HG02678 (cell line): ENCODE measurements around the gene PI4KB.

Source experiments
- ATAC-seq: cut with Tn5 transposase; IDR thresholded peaks from one replicate; pipeline ENCODE4 v1.9.1; 2021; ENCODE audit warnings: mild to moderate bottlenecking, moderate library complexity; ENCODE audit not compliant: unreplicated experiment

Gene PI4KB

DNA sequence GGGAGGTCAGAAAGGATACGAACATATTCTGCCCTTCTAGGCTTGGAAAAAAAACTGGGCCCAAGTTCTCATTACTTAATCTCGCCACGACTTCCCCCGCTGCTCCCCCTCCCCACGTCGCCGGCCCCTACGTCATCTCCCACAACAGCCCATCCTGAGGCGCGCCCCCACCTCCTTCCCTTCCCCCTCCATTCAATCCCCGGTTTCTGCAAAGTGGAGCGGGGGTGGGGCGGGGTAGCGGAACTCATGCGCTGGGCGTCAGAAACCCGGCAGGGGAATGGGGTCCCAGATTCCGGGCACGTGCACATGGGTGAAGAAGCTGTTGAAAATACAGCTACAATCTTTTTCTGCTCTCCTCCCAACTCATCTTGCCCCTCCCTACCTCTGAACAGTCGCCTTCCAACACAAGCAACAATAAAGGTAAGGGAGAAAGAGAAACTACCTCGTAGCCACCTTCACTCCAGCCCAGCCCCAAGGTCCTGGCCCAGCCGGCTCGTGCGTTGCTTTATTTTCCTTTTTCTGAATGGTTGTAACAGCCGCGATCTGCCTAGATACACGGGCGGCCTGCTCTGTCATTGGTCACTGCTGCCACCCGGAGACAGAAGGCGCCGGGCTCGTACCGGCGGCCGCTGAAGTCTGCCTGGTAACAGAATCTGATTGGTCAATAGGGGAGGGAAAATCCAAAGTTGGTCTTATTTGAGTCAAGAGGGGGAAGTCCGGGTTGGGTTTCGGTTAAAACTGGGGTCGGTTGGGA, 19.7 kb upstream of the PI4KB start, which contains the start of gene RFX5:
TSS of gene RFX5 (minus strand) at position 484 of the 754 bp plus-strand sequence. CDS start 932 bp downstream, outside the sequence.
- peak; percentile 93 for ATAC-seq

DNA sequence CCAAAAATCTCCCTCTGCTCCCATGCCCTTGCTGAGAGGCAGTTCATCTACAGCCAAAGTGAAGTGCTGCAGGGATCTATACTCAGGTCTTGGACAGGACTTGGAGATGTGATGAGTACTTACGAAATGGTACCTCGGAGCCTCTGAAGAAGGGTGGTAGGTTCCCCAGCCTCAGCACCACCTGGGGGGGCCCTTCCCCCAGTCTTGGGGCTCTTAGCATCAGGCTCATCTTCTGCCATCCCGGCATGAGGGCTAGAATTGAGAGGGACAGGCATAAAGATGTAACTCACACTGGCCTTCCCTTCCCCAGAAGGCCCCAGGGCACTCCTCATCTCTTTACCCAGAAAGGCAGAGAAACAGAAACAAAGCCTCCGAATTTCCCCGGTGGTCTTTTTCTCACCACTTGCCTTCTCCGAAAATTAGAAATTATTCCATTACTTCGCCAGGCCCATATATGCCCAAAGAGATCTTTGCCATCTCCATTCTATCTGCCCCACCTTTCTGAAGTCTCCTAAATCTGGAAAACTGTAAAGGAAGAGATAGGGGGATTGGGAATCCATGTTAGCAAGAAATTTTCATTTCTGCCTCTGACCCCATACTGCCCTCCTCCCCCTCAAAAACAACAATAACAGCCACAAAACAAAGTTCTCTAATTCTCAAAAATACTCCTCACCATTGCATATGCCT, 19.0 kb upstream of the PI4KB start:
- ATAC-seq: no peak

DNA sequence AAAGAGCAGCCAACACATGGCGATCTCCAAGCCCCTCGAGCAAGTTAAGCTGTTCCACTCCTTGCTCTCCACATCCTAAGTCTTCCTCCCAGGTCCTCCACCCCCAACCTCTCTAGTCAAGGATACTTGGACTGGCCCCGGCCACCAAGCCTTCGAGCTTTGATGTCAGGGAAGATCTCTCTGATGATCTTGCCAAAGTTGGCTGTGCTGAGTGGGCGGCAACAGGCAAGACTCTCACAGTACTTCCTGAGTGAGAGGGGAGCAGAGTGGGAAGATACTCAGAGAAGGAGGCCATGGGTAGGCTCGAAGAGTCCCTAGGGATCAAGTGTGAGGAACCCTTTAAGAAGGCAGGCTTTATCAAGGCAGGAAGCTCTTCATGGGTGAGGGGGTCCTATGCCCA, 17.1 kb upstream of the PI4KB start:
- no peak for ATAC-seq

DNA sequence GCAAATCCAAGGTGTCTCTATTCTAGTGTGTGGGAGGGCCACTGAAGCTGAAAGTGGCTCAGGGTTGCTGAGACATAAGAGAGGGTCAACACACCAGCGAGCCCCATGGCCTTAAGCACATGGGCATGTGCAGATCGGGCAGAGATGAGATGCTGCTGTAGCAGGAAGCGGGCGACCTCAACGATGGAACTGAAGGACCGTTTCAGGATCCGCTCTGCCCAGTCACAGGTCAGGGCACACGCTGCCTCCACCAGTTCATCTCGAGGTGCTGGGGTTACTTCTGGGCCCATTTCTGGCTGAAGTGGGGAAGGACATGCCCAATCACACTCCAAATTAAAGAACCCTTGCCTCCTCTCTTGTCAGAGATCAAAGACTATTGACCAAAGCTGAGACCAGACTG, 16.4 kb upstream of the PI4KB start:
- no peak for ATAC-seq

GRCh38 chr1:151342569-151342968, 15.4 kb upstream of the PI4KB start:
- no peak for ATAC-seq

- ATAC-seq: no peak
Measured at GRCh38 chr1:151342021-151342420, 14.8 kb upstream of the PI4KB start.

DNA sequence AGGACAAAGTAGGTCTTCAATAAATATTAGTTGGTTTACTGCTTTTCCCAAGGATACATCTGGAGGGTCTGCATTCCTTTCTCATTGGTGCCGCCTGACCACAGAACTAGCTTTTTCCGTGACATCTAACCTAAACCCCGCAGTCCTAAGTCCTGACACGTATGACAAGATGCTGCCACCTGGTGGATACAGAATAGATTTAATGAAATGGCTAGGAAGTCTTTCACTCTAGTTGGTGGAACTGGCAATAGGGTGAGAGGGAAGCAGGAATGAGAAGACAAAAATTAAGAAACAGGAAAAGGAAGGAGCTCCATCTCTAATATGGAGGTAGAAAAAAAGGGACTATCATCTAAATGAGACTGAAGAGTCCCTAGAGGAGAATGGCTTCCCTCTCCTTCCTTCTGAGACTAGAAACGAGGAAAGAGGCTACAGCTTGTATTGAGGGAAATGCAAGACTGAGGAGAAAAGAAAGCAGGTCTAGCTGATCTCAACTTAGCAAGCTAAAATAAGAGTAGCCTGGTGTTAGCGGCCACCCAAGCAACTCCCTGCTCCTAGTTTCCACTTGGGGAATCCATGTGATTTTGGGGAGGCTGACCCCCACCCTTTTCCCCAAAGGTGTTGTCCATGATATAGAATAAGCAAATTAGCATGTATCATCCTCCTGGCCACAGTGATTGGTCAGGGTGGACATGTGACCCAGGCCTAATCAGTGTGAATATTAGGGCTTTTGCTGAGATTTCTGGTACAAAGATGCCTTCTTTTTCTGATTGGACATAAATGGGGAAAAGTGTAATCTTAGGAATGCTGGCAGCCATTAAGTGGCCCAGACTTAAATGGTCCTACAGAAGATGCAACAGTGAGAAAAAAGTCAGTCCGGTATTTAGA, 13.9 kb upstream of the PI4KB start:
- no peak for ATAC-seq

DNA sequence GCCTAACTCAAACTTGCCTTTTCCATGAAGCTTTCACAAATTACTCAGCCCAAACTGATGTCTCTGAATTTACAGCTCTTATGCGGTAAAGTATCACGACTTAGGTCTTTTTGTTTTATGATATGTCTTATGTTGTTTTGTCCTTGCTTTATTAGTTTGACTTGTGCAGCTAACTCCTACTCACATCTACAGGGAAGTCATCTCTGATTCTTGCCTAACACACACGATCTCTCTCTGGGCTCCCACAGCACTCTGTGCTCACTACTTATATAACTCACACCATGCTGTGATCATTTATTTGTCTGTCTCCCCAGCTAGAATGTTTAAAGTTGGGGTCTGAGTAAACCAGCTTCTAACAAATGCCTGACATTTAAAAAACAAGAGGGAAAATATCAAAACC, 9.3 kb upstream of the PI4KB start:
- no peak for ATAC-seq

DNA sequence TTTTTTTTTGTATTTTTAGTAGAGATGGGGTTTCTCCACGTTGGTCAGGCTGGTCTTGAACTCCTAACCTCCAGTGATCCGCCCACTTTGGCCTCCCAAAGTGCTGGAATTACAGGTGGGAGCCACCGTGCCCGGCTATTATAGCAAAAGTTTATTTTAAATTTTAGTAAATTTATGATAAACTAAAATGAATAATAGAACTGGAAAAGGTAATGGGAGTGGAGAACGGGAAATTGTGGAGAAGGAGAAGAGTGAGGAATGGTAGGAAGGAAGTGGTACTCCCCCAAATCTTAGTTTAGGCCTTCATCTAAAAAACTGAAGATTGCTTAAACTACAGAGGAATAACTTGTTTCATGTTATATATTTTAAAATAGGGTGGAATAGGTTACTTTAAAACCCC, 7.6 kb upstream of the PI4KB start:
- no peak for ATAC-seq

DNA sequence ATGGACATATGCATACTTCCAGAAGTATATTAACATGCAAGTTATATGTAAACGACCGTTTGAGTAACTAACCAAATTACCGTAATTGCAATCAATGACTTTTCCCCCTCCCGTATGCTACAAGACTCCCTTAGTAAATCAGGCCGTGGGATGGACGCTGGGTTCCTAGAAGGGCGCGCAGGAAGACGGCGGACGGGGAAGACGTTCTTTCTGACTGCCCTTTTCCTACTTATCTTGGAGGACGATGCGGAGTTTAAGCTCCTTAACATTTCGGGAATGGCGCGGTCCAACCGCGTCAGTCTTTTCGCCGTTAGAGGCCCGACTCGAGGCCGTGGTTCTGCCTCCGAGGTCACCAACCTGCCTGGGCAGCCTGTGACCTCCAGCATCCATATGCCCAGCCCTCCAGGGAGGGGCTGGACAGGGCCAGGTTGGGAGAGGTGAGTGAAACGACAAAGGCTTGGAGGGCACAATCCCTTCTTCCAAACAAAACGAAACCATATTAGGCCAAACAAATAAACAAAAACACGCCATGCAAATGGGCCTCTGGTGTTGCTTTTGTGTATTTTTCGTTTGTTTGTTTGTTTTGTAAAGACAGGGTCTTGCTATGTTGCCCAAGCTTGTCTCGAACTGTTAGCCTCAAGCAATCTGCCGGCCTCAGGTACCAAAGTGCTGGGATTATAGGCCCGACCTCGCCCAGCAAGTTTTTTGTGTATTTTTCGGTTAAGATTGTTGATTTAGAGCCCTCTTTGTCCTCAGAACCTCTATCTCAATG, 873 bp upstream of the PI4KB start:
- ATAC-seq: no peak

DNA sequence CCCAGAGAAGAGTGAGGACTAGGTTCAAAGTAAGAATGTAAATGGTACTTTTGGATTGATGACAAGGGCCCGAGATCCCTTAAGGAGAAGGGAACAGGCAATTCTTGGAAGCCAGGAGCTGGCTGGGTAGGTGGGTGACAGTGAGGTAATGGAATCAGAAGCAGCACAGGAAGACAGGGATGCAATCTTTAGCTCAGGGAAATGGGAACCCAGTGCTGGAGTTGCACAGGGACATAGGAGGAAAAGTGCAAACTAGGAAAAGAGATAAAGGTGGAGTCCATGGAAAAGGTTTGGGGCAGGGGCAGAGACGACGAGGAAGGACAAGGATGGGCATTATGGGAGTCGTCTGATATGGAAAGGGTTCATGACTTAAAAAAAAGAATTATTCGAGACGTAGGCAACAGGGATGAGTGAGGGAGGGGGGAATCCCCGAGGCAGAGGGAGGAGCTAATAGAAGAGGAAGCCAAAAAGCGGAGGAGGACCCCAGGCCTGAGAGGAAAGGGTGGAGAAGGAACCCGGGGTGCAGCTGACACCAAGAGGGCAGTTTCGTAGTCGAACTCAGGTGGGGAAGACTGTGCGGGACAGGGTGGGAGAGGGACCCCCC, 495 bp downstream of the PI4KB start:
- peak; percentile 55 for ATAC-seq

GRCh38 chr1:151325646-151326429, 1.4 kb downstream of the PI4KB start:
- ATAC-seq: no peak

- ATAC-seq: no peak
Measured at GRCh38 chr1:151325231-151325630, 2.0 kb downstream of the PI4KB start.

DNA sequence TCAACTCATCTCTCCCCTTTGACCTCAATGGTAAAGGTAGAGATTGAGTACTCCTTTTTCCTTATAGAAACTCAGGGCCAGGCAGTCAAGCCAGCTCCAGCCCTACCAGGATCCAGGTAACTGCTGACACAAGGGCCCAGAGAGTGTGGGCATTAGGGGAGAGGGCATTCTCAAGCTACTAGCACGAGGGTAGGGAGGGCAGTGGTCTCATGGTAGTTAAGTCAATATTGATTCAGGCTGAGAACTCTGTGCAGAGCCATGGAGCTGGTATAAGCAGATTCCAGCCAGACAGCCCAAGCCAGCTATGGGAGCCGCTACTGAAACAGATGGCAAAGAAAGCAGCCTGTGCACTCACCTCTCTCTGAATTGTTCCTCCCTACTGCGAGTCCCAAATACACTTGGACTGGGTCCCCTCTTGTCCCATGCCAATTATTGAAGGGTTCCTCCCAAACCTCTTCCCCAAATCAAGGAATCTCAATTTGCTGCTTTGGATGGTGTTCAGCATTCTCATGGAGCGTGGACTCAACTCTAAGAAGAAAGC, 2.8 kb downstream of the PI4KB start:
- no peak for ATAC-seq

- no peak for ATAC-seq
Measured at GRCh38 chr1:151318975-151319374, 8.2 kb downstream of the PI4KB start.

DNA sequence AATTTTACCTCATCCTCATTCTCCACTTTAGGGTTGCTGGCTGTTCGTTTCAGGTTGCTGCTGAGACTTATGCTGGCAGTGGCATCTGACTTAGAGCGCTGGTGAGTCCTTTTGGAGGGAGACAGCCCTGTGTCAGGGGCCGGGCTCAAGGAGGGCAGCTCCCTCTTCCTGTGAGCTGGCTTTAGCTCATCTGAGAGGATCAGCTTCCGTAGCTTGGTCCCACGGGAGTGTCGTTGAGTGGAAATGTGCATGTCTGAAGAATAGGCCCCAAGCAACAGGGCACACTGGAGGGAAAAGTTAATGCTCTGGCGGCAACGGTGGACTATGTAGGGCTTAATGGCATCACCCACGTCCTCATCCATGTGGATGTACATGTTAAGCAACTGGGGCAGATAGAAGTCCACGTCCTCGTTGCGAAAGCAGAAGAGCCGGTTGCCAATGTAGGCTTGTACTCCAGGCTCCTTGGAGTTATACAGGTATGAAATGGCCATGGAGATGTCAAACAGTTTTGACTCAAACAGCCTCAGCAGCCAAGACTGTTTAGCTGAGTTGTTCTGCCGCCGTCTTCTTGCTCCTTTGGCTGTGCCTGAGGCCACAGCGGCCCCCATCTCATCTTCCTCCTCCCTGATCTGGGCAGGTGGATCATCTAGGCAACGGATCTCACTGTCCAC, 11.5 kb downstream of the PI4KB start:
- no peak for ATAC-seq

DNA sequence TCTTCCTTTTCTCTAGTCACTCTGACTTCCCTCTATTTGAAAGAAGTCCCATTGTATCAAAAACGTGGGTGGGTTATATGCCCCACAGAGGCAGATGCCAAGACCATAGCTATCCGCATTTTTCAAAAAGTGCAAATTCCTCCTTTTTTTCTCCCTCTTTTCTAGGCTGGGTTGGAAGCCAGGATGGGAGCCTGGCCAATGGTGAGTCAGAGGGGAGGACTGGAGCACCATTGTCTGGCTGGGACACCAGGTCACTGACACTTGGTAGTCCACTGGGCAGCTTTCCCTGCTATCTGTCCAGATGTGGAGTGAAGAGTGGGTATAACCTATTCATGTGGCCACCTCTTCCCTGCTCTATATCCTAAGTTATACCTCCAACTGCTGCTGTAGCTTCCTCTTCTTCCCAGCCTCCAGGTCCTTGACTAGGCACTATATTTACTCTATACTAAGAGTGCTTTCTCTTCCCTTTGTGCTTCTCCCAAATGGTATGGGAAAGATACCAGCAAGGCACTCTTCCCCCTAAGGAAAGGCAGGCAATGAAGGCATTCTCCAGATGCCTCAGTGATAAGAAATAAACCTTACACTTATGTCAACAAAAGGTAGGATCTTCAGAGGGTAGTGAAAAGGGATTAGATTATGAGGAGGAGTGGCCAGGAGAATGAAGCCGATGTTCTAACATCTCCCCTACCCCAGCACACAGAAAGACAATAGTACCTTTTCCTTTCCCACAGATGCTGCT, 12.9 kb downstream of the PI4KB start:
- no peak for ATAC-seq

DNA sequence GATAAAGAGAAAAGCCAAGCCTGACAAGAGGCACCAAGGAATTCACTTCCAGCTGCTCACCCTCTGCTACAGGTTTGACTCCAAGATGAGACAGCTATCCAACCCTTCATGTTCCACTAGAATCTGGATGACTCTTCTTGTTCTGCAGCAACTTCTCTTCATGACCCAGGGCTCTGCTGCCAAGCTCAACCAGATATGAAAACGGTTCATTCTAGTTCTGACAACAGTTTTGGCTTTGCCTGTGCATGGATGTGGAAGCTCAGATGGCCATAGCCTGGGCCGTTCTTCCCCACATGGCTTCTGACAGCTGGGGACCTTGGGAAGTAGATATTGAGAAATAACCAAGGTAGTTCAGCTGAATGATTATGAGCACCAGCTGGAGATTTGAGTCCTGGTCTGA, 13.7 kb downstream of the PI4KB start:
- no peak for ATAC-seq
